HG02938 (cell line): ENCODE data around the gene PYGM.

Source experiments
- ATAC-seq: cut with Tn5 transposase; IDR thresholded peaks from one replicate; pipeline ENCODE4 v1.9.1; 2021; ENCODE audit warnings: mild to moderate bottlenecking, moderate library complexity; ENCODE audit not compliant: unreplicated experiment

The PYGM gene

DNA sequence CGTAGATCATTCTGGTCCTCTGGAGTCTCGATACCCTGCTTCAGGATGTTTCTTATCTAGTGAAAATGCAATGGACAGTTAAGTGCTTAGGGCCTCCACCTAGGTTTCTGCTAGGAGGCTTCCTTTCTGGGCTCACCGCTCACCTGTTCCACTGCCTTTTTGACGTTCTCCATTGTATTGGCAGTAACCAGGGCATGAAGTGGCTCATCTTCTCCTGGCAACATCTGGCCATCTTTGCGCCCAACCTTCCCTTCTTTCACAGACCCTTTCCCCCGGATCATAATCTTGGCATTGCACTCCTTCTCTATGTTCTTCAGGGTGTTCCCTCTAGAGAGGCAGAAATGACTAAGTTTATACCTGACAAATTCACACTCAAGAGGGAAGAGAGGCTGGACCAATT, 9.5 kb upstream of the PYGM start:
- ATAC-seq = no peak

DNA sequence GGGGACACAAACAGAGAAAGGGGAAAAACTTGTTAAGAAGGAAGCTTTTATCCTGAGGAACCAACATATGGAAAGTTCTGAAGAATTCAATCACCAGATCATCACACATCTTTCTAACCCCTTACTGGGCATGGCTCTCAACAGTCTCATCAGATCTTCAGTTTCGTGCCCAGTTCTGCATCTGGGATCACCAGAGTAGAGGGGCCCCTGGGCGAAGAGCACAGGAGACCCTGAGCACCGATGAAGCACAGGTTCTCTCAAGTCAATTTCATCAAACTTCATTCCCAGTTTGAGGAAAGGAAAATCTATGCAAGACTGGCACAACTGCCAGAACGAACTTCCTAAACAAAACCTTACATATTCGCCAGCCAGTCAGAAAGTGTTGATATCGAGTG, 8.5 kb upstream of the PYGM start:
- ATAC-seq = no peak

DNA sequence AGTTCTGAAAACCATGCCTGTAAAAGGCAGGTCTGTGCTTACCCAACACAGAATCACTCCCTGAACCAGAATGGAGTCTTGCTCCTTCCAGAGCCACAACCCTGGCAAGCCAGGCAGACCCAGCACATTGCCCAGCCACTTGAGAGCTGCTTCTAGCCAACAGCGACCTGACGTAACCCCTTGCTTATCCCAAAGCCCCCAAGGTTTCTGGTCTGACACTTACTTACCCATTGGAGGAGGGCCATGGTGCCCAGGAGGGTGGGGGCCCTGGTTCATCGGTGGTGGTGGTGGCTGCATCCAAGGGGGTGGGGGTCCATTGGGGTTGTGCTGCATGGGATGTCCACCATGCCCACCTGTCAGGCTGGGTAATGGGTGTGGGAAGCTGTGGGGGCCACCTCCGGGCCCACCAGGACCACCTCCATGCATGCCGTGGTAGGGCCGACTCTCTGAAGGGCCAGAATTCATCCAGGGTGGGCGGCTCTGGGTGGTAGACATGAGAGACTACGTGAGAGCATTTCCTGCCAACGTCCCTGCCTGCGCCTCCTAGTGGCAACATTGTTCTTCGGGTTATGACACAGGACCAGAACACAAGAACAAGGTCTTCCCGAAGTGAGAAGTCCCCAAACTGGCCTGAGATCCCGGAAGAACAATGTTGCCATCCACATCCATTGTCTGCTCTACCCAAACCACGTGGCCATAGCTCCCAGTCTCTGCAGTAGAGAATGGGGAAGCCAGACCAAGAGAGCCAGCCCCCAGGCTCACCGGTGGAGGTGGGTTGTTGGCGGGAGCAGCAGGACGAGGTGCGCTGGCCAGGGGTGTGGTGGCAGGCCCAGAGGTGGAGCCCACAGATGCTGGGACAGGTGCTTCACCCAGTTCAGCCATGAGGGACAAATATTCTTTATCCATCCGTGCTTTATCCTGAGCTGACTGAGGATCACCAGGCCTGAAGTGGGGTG, 7.8 kb upstream of the PYGM start:
- no peak for ATAC-seq

- no peak for ATAC-seq
These were observed 7.1 kb upstream of the PYGM start for GRCh38 chr11:64766881-64767280.

DNA sequence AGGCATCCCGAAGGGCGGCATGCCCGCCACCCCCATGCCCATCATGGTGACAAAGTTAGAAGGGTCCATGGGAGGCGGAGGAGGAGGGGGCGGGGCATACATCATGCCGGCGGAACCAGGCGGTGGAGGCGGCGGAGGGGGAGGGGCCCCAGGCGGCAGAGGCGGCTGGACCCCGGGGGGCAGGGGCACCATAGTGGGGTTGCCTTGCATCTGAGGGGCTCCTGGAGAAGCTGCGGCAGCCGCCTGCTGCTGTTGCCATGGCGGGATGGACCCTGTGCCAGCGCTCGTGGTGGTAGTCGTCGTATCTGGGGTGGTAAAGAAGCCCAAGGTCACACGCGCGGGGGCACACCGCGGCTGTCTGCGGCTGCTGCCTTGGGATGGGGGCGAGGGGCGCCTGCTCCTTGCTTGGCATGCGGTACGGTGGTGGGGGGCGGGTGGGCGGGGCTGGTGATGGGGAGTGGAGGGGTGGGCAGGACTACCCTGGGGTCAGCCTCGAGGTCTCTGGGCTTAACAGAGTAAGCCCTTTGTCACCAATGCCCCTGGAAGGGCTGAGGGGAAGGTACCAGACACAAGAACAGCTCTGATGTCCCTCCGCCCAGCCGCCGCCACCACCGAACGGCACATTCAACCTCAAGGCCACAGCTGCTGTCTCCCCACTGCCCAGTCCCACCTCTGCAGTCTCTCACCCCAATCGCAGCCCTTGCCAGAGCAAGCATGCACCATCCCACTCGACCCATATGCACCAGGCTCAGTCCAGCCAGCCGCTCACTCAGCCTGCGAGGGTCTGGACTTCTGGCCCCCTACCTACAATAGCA, 6.3 kb upstream of the PYGM start:
- no peak for ATAC-seq

- no peak for ATAC-seq
These were observed 5.6 kb upstream of the PYGM start for GRCh38 chr11:64765291-64765850.

DNA sequence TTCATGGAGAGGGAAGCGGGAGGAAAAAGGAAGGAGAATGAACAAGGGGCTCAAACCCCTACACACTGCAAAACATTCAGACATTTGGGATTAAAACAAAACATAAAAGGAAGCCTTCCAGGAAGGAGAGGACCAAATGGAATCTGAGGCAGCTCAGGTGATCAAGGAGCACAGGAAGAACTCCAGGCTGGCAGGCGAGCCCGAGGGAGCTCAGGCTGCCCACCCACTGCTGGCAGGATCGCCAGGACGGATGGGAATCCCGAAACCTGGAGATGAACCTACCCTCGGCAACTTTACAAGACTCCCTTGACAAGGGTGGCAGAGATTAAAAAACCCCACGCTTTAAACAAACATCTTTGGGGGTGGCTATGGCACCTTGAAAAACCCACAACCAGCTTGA, 5.0 kb upstream of the PYGM start:
- ATAC-seq = no peak

DNA sequence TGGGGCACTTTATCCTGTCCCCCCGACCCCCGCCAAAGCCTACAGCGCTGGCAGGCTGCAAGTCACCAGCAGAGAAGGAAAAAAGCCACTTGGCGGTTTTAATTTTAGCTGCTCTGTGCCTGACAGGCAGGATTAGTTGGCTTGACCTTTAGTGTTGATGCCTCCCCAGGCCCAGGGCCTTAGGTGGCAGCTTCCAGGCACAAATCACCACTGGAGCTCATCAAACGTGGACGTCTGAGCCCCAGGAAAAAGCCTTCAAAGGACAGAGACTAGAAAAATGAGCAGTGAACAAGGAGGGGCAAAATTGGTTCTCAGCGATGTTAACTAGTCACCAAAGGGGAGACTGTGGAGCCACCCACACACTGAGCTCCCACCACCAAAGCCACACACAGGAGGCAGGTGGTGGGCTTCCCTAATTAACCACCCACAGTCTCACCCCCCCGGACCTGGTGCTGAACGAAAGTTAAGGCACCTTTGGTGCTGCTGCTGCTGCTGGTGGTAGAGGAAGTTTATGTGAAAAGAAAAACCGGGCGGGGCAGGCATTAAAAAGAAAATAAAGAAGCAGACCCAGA, 4.4 kb upstream of the PYGM start:
- no peak for ATAC-seq

- no peak for ATAC-seq
These were observed 3.8 kb upstream of the PYGM start for GRCh38 chr11:64763526-64764039.

DNA sequence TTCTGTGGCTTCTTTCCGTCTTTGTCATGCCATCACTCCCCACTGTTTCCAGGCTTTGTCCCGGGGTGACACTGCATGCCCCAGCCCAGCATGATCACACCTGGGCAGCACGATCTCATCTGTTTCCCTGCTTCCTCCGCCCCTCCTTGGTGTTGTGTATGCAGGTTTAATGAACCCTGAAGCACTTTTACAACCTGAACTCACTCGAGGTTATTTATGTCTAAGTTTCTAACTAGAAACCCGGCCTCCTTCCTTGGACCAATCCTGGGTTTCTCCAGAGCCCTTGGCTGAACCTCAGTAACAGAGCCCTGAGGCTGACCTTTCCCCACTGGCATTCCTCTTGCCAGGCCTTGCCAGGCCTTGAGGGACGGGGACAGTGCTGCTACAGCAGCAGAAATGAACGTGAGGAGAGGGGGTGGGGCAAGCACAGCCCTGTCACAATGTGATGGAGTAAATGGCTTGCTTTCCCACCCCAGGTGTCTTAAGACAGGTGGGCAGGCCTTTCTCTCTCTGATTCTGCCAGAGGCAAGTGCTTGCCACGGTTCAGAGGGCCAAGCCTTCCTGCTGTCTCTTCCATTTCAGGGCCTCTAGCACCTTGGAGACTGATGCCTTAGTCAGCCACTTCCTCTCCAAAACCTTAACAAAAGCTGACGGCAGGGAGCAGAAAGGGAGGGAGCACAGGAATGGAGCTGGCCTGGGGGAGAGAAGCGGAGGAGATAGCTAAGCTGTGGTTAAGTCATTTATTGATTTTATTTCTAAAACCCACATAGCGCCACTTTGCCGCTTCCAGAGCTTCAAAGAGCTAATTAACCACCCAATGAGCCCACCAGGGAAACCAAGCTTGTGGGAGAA, 3.1 kb upstream of the PYGM start:
- ATAC-seq = no peak

DNA sequence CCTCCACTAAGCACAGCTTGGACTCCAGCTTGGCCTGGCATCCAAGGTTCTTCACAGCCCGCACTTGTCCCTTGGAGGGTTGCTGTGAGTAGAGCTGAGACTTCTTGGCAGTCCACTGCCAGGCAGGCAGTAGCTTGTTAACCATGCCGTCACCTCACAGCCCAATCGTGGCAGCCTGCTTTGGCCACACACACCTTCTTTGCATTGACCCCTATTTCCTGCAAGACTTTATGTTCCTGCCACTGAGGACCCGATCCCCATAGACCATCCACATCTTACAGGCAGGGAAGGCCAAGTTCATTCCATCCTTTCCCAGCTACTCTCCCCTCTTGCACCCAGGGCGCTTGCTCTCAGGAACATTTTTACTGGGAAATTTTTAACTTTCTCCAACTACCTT, 2.5 kb upstream of the PYGM start:
- ATAC-seq = no peak

GRCh38 chr11:64760759-64761420, 1.1 kb upstream of the PYGM start:
- no peak for ATAC-seq

GRCh38 chr11:64759131-64759721, 548 bp downstream of the PYGM start:
- ATAC-seq = no peak

- ATAC-seq = no peak
These were observed 1.3 kb downstream of the PYGM start for GRCh38 chr11:64758330-64759079.

DNA sequence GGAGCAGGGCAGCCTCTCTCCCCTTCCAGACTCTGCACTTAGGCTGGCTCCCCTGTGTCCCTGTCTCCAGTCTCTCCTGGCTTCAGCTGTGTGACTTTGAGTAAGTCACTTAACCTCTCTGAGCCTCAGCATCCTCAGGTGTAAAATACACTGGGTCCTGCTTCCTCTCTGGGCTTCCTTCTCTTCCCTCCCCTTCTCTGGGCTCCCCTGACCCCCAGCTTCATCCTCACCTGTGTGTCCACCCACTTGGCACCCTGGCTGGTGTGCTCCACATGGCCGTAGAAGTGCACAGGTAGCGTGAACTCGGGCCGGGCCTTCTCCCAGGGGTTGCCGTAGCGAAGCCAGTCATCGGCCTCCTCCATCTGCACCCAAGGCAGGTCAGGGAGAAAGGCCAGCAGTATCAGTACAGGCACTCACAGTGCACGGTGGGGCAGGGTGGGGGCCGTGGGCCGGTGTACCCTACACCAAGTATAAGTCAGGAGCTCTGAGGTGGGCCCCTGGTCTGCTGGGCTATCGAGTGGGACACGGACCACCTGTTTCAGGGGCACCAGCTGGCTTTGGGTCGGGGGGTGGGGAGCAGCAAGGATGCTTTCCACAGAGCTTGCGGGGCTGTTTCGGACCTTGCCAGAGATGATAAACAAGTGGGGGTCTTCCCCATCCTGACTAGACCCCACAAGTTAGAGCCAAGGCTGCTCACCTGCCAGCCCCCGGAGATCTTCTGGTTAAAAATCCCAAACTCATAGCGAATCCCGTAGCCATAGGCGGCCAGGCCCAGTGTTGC, 2.0 kb downstream of the PYGM start:
- no peak for ATAC-seq

DNA sequence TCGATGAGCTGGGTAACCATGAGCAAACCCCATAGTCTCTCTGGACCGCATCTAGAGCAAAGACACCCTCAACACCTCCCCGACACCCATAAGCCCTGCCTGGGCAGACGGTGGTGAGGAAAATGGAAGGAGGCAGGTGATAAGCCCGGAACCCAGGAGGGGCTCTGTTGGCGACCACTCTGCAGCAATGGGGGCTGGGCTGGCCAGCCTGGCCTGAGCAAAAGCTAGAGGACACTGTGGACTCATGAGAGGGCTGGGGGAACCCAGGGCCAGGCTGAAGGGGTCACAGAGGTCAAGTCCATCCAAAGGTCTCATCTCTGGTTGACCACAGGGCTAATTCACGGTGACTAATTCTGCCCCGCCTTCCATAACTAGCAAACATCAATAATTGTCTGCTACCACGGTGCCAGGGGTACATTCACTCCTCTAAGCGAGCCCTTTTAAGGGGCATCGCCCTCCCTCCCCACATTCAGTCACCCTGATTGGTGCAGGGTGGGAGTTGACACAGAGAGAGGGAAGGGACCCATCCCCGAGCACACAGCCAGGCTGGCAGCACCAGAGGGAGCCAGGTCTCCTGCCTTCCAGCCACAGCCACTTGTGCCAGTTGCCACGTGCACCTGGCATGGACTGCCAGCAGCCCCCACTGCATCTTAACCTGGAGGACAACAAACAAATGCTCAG, 4.0 kb downstream of the PYGM start:
- no peak for ATAC-seq
